ENCODE results near the gene CCR1. TPM values are rescaled to one million over a fixed set of nuclear protein-coding genes. Genes with fewer than 3 reads are reported as not detected.

The CCR1 gene
- total RNA-seq, 1 donor from 2014 or later = not detected

- Histone ChIP-seq H3K27me3 (ENCODE audit: control insufficient read depth, insufficient read depth, low read length) (no peaks in the 10 kb centered on the region), H3K36me3 (ENCODE audit: control insufficient read depth, insufficient read depth, low read length) (no peaks in the 10 kb centered on the region), H3K4me3 (ENCODE audit: low read depth, low read length) (no peak overlapping the region)
- no peak for FAIRE-seq
- no peak for TF ChIP-seq CTCF (IDR thresholded peaks at IDR 0.05; ENCODE audit: insufficient read depth, low read length, severe bottlenecking)
- DNase-seq (ENCODE audit: low read depth) = peak; percentile 44
These were observed 21.4 kb downstream of the CCR1 start for GRCh38 chr3:46186471-46187340.

GRCh38 chr3:46184469-46184868 lies 23.6 kb downstream of the CCR1 start:
- Histone ChIP-seq H3K27me3 (ENCODE audit: control insufficient read depth, insufficient read depth, low read length) (no peaks in the 10 kb centered on the region), H3K36me3 (ENCODE audit: control insufficient read depth, insufficient read depth, low read length) (no peaks in the 10 kb centered on the region), H3K4me3 (ENCODE audit: low read depth, low read length) (no peak overlapping the region)
- DNase-seq (ENCODE audit: low read depth) = peak; percentile 97
- TF ChIP-seq CTCF (IDR thresholded peaks at IDR 0.05; ENCODE audit: insufficient read depth, low read length, severe bottlenecking) = no peak
- FAIRE-seq = no peak

- Histone ChIP-seq H3K36me3 (ENCODE audit: control insufficient read depth, insufficient read depth, low read length) (no peaks in the 10 kb centered on the region), H3K27me3 (ENCODE audit: control insufficient read depth, insufficient read depth, low read length) (no peaks in the 10 kb centered on the region), H3K4me3 (ENCODE audit: low read depth, low read length) (no peak overlapping the region)
- FAIRE-seq = no peak
- no peak for TF ChIP-seq CTCF (IDR thresholded peaks at IDR 0.05; ENCODE audit: insufficient read depth, low read length, severe bottlenecking)
- no peak for DNase-seq (ENCODE audit: low read depth)
These were observed 24.8 kb downstream of the CCR1 start for GRCh38 chr3:46183330-46183729.

- TF ChIP-seq CTCF (IDR thresholded peaks at IDR 0.05; ENCODE audit: insufficient read depth, low read length, severe bottlenecking) = no peak
- DNase-seq (ENCODE audit: low read depth) = no peak
- no peak for FAIRE-seq
- H3K27me3 ChIP-seq (ENCODE audit: control insufficient read depth, insufficient read depth, low read length) = no peaks in the 10 kb centered on the region
- no peak overlapping the region for H3K4me3 ChIP-seq (ENCODE audit: low read depth, low read length)
- H3K36me3 ChIP-seq (ENCODE audit: control insufficient read depth, insufficient read depth, low read length) = no peaks in the 10 kb centered on the region
These were observed 39.3 kb downstream of the CCR1 start for GRCh38 chr3:46168583-46169345.

- H3K36me3 ChIP-seq (ENCODE audit: control insufficient read depth, insufficient read depth, low read length) = no peaks in the 10 kb centered on the region
- no peak for TF ChIP-seq CTCF (IDR thresholded peaks at IDR 0.05; ENCODE audit: insufficient read depth, low read length, severe bottlenecking)
- no peak overlapping the region for H3K4me3 ChIP-seq (ENCODE audit: low read depth, low read length)
- FAIRE-seq (peak; percentile 96), DNase-seq (ENCODE audit: low read depth) (peak; percentile 90)
- H3K27me3 ChIP-seq (ENCODE audit: control insufficient read depth, insufficient read depth, low read length) = no peaks in the 10 kb centered on the region
These were observed 44.5 kb downstream of the CCR1 start for GRCh38 chr3:46163556-46164041.

All from bronchial epithelial cell (primary cell).